Nucleus accumbens (tissue), 56 donors: Measurements from ENCODE around the gene RADIL.

Experiments used
- DNase-seq, 56 donors: peaks; one replicate each; lab custom pipeline; 2025; lab: John Stamatoyannopoulos, UW

RADIL gene

DNA sequence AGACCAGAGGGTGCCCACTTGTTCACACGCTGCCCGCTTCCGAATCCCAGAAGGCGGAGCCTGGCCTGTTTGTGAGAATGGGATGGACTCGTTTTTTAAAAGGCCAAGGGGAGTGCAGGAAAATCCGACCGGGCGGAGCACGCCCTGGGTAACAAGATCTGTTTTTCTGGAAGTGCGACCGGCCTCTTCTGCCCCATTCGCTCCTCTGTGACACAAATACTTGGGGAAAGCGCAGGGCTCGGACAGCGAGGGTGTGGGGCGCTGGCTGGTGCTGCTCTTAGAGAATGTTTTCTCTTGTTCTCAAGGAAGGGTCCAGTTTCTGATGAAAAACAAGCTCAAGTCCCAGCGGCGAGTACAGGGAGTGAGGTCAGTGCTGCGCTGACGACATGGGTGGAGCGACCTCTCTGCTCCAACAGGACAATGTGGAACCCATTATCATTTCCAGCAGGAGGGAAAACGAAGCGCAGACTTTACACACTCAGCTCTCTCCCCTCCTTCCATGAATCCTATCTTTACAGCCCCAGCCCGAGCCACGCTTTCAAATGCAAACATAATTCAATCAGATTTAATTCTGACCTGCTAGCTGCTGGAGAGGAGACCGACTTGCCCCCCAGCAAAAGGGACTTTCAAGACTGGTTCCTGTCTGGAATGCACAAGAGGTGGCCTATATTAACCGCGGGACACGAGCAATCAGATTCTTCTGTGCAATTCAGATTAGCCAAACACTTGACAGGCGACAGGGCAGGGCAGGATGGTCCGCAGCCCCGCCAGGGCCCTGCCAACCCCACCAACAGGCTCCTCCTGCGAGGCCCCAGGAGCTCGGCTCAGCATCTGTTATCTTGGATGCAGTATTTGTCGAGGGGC, 1.1 kb downstream of the RADIL start:
- DNase-seq: peak in 23 of 56 donors; percentile 4 to 62 (median 26)

DNA sequence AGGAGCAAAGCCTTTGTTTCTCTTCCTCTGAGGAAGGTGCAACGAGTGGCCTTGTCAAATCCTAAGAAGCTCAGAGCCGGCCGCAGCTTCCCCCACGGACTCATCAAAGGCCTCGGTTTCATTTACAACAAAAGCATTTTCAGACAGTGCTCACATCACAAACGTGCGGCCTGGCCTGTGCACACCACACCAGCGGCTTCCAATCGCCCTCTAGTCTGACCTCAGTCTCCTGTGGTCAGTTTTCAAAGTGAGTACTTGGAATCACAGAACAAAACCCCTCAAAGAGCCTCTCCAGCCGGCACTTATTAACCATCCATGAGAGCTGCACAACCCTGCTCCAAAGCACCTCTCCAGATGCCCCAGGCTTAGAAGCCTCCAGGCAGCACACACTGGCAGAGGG, 3.3 kb downstream of the RADIL start:
- no peak for DNase-seq

DNA sequence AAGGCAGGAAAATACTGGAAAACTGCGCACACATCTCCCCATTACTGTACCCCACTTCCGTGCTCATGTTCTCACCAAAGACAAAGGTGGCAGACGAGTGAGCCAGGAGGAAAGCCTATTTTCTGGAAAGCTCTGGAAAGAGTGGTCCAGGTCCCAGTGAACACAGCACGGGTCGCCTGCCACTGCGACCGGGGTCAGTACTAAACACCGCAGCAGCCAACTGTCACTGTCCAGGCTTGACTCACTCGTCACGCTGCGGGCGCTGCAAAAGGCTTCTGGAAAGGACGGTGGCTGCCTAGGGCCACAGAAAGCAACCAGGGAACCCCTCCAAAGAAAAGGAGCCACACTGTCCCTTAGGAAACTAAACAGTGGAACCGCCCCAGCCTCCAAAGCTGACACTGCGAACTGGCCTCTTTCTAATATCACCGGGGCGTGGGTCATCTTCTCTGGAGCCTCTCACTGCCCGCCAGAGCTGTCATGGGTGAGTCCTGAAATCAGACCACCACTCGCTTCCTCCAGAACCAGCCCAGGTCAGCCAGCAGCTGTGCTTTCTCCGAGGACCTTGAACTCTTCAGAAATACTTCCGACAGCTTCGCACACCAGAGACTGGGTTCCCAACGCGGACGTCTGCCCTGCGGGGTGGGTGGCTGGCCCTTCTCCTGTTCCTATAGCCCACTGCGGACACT, 4.0 kb downstream of the RADIL start:
- DNase-seq: peak in 1 of 56 donors; percentile 21

DNA sequence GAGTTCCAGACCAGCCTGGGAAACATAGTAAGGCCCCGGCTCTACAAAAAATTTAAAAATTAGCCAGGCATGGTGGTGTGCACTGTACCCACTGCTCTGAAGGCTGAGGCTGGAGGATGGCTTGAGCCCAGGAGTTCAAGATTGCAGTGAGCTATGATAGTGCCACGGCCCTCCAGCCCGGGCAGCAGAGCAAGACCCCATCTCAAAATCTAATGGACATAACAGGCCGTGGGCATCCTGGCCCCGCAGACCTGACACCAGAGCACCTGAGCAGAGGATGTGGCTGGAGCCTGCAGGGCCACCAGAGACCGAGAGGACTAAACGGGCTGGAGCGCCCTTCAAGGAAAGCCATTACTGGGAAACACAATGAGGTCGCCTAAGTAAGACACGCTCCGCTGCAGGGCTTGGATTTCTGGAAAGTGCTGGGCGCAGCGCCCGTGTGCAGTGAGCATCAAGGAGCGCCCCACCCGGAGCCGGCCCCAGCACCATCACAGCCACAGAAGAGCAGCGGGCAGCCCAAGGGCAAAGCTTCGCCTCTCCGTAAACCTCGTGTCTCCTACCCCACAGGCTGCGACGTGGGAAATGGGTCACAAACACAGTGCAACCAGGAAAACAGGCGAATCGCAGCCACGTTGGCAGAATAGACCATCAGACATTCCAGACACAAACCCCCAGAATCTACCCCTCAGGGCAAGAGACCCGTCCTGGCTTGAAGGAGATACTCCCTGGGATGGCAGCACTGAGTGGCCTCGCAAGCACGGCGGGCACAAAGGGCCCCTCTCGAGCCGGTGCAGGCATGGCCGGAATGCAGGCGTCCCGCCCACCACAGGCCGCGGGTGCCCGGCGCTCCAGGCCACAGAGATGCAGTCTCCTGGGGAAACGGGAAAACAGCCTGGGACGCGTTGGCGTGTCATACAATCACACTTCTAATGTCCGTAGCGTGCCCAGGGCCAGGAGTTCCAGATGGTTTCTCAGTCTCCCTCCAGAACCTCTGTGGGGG, 4.9 kb downstream of the RADIL start:
- no peak for DNase-seq

DNA sequence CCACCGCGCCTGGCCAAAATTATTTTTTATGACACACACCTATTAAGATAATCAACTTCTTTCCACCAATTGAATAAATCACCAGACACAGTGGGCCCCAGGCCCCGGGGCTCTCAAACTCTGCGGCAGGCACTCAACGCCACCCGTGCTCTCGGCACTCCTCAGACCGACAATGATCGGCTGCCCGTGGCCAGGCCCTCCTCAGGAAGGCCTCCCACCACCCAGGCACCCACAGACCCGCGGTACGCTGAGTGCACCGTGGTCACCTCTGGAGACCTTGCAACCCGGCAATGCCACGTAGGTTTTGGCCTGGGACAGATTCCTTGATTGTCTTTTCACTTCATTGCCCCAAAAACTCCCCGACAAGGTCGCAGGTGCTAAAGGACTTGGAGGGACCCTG, 6.9 kb downstream of the RADIL start:
- DNase-seq: no peak

DNA sequence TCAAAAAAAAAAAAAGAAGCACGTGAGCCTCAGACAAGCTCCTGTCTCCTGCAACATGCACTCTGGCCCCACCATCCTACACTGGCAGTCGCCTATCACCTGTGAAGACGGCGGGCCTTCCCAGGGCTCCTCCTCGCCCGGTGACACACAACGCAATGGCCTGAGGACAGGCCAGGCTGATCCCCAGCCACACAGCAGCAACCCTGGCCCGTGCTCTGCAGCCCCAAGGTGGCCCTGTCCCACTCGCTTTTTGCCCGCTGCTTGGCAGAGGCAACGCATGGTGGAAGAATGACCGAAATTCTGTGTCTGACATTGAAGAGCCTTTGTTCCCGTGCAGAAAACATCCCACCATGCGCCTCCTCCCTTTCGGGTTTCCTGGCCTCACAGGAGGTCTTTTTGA, 8.1 kb downstream of the RADIL start:
- DNase-seq: no peak

DNA sequence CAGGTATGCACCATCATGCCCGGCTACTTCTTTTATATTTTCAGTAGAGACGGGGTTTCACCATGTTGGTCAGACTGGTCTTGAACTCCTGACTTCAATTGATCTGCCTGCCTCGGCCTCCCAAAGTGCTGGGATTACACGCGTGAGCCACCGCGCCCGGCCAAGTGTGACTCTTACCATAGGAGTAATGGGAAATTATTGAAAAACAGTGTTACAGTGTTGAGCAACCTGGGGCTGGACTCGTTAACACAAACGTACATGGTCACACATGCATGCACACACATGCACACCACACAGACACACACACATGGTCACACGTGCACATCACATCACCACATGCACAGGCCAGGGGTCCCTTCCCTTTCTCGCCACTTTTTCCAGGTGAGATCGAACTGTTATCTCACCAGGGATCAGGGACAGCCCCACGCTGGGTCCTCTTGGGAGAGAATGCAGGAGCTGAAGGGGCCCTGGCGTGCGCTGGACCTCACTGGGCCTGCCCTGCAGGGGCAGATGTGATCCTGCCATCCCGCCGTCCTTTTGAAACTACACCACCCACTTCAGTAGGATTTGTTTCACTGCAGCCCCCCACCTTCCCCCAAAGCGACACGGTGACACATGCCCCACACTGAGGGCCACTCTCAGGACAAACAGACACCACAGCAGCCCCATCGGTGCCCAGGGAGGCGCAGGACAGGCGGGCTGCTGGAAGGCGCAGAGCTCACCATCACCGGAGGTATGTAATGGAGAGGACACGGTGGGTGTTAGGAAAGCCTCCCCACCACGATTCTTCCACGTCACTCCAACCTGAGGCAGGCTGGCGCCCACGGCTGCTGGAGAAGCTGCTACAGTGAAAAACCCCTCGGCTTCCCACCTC, 10.2 kb downstream of the RADIL start:
- no peak for DNase-seq

DNA sequence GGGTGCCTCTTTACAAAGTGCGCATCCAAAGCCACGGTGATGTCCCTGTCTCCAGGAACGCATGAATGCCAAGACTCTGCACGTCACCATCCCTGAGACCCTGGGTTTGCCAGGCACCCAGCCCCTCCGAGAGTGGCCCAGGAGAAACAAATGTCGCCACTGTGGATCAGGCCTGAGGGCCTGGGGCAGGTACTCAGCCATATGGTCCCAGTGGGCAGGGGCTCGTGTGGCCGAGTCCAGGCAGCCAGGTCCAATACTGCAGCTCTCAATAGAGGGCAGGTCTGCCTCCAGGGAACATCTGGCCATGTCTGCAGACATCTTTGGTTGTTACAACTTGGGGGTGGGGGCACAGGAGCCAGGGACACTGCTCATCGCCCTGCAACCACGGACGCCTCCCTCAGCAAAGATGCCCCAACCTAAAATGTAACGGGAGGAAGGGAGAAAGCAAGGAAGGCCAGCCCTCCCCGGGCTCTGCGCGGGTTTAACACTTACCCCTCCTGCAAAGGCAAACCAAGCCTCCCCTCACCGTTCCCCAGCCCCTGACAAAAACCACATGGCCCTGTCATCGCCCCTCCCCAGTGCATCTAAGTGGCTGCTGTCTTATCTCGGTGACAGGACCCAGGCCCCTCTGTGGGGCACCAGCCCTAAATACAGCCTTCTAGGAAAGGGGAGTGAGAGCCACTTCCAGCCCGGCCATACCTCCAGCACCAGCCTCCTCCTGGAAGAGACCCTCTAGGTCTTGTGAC, 11.4 kb downstream of the RADIL start:
- no peak for DNase-seq

DNA sequence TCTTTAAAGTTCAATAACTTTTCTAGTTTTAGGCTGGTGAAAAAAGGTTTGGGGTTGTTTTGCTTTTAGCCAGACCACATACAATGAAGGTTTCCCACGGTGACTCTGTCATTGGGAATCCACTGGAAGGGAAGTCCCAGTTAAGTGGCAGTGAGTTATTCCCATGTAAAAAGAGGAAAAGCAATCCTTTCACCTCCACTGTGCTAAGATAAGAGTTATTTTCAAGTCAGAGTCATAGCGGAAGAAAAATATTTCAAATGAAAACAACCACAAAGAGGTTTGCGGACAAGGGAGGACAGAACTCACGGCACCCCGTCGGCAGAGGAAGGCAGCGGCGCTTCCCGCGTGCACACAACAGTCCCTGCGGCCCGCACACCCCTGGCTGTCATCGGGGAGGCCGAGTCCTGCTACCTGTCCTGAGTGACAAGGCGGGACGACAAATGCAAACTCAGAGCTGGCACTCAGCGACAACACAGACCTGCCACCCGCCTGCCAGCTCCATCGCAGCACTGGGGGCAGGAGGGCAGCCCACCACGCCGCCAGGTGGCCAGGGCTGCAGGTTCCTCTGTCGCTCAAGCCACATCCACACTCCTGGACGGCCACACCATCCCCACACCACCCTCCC, 12.3 kb downstream of the RADIL start:
- no peak for DNase-seq

DNA sequence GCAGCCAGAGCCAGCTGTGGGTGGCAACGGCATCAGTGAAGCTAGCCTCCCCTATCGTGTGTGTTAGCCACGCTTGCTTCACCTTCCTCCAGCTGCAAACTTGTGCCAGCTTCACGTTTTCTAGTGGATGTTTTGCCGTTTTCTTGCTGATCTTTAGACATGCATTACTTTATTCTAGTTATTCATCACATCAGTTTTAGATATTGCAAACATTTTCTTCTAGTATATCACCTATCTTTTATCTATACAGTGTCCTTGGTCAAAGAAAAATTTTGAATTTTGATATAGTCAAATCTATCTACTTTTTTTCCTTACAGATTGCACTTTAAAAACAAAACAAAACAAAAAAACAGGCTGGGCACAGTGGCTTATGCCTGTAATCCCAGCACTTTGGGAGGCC, 15.0 kb downstream of the RADIL start:
- no peak for DNase-seq

DNA sequence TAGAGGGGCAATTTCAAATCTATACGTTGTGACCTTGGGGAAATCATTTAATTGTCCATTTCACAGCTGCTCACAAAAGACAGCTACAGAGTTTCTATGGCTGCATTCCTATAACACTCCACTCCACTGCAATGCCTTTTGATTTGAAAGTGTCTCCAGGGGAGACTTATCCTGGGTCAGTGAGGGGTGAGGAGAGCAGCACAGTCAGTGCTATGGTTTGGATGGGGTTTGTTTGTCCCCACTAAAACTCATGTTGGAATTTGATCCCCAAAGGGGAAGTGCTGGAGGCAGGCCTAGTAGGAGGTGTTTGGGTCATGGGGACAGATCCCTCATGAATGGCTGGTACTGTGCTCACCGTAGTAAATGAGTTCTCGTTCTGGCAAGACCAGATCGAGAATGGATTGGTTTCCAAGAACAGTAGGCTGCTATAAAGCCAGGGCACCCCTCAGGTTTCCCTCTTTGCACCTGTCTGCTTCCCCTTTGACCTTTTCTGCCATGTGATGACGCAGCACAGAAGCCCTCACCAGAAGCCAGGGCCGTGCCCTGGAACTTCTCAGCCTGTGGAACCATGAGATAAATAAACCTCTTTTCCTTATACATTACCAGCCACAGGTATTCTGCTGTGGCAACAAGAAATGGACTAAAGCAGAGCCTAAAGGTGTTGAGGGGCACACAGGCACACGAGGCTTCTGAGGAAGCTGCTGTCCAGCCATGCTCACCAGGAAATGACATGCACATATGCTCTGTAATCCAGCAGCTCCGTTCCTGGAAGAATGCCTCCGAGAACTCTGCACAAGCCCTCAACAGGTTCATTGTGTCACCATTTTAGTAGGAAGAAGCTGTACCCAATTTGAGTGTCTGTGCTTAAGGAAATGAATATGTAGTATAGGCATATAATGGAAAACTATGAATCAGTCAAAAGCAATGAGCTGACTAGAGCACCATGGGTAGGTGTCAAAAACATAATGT, 16.7 kb downstream of the RADIL start:
- no peak for DNase-seq

DNA sequence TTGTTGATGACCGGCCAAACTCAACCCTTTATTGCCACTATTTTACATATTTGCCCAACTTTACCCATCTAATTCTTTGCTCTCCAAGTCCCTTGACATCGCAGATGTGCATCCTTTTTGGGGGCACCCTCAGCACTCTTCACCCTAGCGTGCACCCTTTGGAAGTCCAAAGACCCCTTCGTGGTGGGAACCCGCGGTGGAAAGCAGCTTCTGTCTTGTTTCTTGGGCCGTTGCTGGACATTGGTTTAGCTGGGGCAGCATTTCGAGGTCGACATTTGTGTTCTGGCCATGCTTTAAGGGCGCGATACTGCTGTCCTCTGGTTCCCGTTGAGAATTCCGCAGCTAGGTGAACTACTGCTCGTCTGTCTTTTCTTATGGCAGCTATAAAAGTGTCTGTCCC, 21.4 kb downstream of the RADIL start:
- DNase-seq: no peak

DNA sequence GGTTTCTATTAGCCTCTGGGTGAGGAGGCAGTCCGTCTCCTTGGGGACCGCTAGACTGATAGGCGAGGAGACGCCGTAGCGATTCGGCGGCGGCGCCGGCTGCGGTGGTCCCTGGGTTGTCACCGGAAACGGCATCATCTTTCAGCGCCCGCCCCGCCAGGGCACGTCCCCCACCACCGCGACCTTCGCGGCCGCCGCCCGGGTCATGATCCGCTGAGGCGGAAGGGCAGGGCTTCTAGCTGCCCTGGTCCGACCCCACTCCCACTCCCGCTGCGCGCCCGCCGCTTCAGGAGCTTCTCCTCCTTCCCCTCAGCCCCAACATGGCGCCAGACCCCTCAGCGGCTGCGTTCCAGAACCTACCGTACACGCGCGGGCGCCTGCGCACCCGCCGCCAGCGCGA, 21.8 kb downstream of the RADIL start, which contains the start of gene PAPOLB:
TSS of gene PAPOLB (minus strand) at position 358 of the 400 bp plus-strand sequence. CDS start at position 138, 220 bp downstream.
- DNase-seq: peak in 2 of 56 donors; percentile 8 to 13

DNA sequence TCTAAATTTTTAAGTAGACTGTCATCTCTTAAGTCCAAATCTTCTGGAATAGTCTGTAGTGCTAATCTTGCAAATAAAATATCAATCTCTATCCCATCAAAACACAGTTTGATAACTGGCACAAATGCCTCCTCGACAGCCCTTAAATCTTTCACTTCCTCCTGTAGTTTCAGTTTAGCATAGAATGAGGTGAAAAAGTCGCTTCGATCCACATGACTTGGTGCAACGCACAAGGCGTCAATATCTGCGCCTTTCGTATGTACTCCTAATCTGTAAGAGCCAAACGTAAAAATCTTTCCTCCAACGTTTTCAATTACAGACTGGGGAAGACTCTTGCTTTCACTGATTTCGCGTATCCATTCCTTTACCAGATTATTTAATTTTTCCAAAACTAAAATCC, 22.3 kb downstream of the RADIL start:
- DNase-seq: no peak

DNA sequence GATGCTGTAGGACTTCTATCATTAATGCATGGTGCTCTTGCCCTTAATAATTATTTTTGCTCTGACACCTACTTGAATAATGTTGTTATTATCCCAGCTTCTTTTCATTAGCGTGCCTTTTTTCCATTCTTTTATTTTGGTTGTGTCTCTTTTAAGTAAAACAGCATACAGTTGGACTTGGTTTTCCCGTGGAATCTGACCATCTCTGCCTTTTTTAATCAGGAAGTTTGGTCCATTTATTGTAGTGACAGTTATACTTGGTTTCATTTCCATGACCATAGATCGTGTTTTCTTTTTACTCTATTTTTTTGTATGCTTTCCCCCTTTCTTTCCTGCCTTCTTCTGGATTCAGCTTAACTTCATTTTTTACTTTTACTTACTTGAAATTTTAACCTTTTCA, 26.3 kb downstream of the RADIL start:
- DNase-seq: no peak

DNA sequence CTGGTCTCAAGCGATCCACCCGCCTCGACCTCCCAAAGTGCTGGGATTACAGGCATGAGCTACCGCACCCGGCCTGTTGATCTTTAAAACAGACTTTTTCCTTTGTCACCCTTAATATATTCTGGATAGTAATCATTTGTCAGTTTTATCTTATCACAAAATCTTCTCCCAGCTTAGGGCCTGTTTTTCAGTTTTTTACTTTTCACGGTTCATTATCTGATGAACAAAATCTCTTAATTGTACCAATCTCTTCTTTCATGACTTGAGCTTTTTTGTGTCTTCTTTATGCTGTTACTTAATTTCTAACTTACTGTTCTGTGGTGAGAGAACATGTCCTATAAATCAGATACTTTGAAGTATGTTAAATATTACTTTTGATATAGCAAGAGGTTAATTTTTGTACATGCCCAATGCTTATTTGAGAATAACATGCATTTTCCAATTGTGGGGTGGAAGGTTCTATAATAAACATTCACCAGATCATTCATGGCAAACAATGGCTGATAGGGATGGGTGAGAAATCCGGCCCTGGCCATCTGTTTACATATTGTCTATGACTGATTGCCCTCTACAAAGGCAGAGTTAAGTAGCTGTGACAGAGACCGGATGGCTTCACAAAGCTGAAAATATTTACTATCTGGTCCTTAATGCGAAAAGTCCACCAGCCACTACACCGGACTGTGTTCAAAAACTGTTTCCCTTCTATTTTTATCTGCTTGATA, 27.0 kb downstream of the RADIL start:
- no peak for DNase-seq

DNA sequence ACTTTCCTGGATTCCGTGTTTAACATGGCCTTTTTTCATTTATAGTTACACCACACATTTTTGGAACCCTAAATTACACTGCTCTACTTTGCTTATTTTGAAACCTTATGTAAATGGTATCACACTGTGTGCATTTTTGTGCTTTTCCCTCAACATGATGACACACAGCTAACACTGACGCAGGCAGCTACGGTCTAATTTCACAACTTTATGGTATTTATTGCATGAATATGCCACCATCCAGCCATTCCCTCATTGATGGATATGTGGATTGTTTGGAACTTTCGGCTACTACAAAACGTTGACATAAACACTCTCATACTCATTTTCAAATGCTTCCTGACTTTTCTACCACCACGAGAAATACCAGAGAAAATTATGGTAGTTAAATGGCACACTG, 28.6 kb downstream of the RADIL start:
- DNase-seq: no peak
